Lower leg skin (tissue), 3 donors: Measurements from ENCODE around the gene OGFRL1.

ENCODE experiments used
- POLR2A ChIP-seq, 2 donors: fragments of 450-650 bp; IDR thresholded peaks; one replicate each; pipeline ENCODE4 v1.6.1; 2016 to 2017; ENCODE audit warnings: antibody characterized with exemption in 2 of 2, mild to moderate bottlenecking in 1 of 2, moderate library complexity in 1 of 2
- TF ChIP-seq, protein P1 (sequence below), 3 donors: fragments of 450-650 bp; IDR thresholded peaks; one replicate each; pipeline ENCODE4 v1.5.1; 2016; ENCODE audit warnings: antibody characterized with exemption in 3 of 3, mild to moderate bottlenecking in 3 of 3, moderate library complexity in 2 of 3

DNA sequence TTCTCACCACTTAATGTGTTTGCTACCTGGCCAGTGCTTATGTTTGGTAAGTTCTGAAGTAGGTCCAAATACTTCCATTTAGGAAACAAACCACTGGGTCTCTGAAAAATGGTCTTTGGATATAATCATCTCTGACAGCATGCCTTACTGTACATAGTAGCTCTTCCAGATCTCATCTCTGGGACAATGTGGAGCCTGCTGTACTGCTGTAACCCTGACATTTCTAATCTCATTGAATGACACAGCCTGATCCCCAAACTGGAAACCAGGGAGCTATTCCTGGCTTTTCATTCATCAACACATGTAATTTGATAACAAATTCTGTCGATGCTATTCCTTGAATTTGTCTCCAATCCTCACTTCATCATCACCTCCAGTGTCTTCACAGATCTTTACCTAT is 23.5 kb downstream of the OGFRL1 start:
- TF ChIP-seq POLR2A (IDR thresholded peaks at IDR 0.05) = no peak
- TF ChIP-seq, protein P1, sequence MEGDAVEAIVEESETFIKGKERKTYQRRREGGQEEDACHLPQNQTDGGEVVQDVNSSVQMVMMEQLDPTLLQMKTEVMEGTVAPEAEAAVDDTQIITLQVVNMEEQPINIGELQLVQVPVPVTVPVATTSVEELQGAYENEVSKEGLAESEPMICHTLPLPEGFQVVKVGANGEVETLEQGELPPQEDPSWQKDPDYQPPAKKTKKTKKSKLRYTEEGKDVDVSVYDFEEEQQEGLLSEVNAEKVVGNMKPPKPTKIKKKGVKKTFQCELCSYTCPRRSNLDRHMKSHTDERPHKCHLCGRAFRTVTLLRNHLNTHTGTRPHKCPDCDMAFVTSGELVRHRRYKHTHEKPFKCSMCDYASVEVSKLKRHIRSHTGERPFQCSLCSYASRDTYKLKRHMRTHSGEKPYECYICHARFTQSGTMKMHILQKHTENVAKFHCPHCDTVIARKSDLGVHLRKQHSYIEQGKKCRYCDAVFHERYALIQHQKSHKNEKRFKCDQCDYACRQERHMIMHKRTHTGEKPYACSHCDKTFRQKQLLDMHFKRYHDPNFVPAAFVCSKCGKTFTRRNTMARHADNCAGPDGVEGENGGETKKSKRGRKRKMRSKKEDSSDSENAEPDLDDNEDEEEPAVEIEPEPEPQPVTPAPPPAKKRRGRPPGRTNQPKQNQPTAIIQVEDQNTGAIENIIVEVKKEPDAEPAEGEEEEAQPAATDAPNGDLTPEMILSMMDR (IDR thresholded peaks at IDR 0.05) = no peak
